ENCODE results near the gene VPS16. TPM values are rescaled to one million over a fixed set of nuclear protein-coding genes. Genes with fewer than 3 reads are reported as not detected.
"Not testable (repeated sequence)": the region's sequence is repeated elsewhere in the genome, so short reads cannot be mapped to it uniquely, and the experiment has no call there.

VPS16 gene
- total RNA-seq, 4 donors from 2014 or later = 22.1 to 44.0 (median 30.7) TPM

DNA sequence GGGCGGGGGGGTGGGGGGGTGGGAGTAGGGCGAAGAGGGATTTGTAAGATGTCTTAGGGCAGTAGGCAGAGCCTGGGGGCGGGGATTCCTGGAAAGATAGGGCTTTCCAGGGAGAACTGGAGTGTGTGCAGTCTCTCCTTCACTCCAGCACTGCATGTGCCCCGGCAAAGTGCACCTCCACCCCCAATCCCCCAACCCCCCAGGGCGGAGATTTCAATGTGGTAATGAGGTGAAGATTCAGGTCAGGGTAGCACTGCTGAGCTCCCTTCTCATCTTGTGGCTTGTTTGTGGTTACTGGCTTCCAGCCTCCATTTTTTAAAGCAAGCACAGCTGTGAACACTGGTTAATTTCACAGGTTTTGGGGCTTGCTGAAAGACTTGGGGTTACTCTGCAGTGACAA lies 18.5 kb upstream of the VPS16 start:
- ATAC-seq = no peak
- Histone ChIP-seq H3K4me3 (no peak overlapping the region), H3K9me3 (no peaks in the 10 kb centered on the region), H3K27ac (no peak overlapping the region), H3K4me1 (peaks cover 0 to 15% (median 0%) of the 10 kb centered on the region in 3 donors), H3K27me3 (peaks cover 66% of the 10 kb centered on the region), H3K36me3 (no peaks in the 10 kb centered on the region)
- 17% methylated on average over 2 of the region's 5 CpGs; no CpG with 5 or more reads in 1 of the 2 donors for WGBS, 2 donors (ENCODE audit: low coverage in 1 of 2)
- TF ChIP-seq, protein P1, sequence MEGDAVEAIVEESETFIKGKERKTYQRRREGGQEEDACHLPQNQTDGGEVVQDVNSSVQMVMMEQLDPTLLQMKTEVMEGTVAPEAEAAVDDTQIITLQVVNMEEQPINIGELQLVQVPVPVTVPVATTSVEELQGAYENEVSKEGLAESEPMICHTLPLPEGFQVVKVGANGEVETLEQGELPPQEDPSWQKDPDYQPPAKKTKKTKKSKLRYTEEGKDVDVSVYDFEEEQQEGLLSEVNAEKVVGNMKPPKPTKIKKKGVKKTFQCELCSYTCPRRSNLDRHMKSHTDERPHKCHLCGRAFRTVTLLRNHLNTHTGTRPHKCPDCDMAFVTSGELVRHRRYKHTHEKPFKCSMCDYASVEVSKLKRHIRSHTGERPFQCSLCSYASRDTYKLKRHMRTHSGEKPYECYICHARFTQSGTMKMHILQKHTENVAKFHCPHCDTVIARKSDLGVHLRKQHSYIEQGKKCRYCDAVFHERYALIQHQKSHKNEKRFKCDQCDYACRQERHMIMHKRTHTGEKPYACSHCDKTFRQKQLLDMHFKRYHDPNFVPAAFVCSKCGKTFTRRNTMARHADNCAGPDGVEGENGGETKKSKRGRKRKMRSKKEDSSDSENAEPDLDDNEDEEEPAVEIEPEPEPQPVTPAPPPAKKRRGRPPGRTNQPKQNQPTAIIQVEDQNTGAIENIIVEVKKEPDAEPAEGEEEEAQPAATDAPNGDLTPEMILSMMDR (IDR thresholded peaks at IDR 0.05) = no peak
- no peak for TF ChIP-seq EP300 (IDR thresholded peaks at IDR 0.05)

DNA sequence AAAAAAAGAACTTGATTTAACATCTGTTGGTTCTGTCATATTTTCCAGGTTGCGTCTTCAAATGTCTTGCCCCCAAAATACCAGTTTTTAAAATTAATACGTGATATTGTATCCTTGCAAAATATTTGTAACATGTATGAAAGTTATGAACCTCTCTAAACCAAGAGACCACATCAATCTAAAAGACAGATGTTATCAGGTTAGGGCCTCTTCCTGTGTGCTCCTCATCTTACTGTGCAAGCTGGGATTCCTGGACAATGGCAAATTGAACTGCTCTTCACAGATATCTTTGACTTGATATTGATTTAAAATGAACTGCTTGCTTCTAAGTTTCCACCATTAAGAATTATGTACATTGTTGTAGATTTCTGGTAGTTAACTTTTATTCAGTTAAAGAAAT lies 14.8 kb upstream of the VPS16 start:
- ATAC-seq = no peak
- Histone ChIP-seq H3K4me3 (no peak overlapping the region), H3K4me1 (peaks cover 0 to 7% (median 0%) of the 10 kb centered on the region in 3 donors), H3K9me3 (no peaks in the 10 kb centered on the region), H3K36me3 (no peaks in the 10 kb centered on the region), H3K27ac (no peak overlapping the region), H3K27me3 (peaks cover 43% of the 10 kb centered on the region)
- 80 to 94% methylated on average over 2 of the region's 2 CpGs for WGBS, 2 donors (ENCODE audit: low coverage in 1 of 2)
- TF ChIP-seq POLR2A (IDR thresholded peaks at IDR 0.05) (no peak), POLR2AphosphoS5 (IDR thresholded peaks at IDR 0.05) (no peak), EP300 (IDR thresholded peaks at IDR 0.05) (no peak)
- TF ChIP-seq, protein P1 (IDR thresholded peaks at IDR 0.05) = no peak

GRCh38 chr20:2826655-2827054 lies 13.9 kb upstream of the VPS16 start:
- no peaks in the 10 kb centered on the region for H3K36me3 ChIP-seq
- no peak for ATAC-seq
- no peaks in the 10 kb centered on the region for H3K4me1 ChIP-seq
- no peaks in the 10 kb centered on the region for H3K9me3 ChIP-seq
- no peak overlapping the region for H3K4me3 ChIP-seq
- H3K27ac ChIP-seq = no peak overlapping the region
- peaks cover 34% of the 10 kb centered on the region for H3K27me3 ChIP-seq
- WGBS, 2 donors (ENCODE audit: low coverage in 1 of 2) = 72 to 88% methylated on average over 4 of the region's 4 CpGs
- no peak for TF ChIP-seq POLR2AphosphoS5 (IDR thresholded peaks at IDR 0.05)
- no peak for TF ChIP-seq EP300 (IDR thresholded peaks at IDR 0.05)
- no peak for TF ChIP-seq POLR2A (IDR thresholded peaks at IDR 0.05)
- TF ChIP-seq, protein P1 (IDR thresholded peaks at IDR 0.05) = no peak

DNA sequence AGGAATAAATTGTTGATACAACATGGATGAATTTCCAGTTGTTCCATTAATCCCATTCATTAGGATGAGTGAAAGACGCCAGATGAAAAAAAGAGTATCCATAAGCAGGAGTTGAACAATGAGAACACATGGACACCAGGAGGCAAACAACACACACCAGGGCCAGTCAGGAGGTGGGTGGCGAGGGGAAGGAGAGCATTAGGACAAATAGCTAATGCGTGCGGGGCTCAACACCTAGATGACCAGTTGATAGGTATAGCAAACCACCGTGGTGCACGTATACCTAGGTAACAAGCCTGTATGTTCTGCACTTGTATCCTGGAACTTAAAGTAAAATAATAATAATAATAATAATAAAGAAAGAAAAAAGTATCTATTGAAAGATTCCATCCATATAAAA lies 11.2 kb upstream of the VPS16 start:
- H3K4me1 ChIP-seq = no peaks in the 10 kb centered on the region
- WGBS, 2 donors (ENCODE audit: low coverage in 1 of 2) = 59 to 64% methylated on average over 6 of the region's 6 CpGs
- H3K9me3 ChIP-seq = no peaks in the 10 kb centered on the region
- H3K36me3 ChIP-seq = peaks cover 0 to 2% of the 10 kb centered on the region in 2 donors
- no peak for ATAC-seq
- no peak overlapping the region for H3K27ac ChIP-seq
- no peak for TF ChIP-seq POLR2A (IDR thresholded peaks at IDR 0.05)
- no peak for TF ChIP-seq EP300 (IDR thresholded peaks at IDR 0.05)
- TF ChIP-seq, protein P1 (IDR thresholded peaks at IDR 0.05) = no peak
- TF ChIP-seq POLR2AphosphoS5 (IDR thresholded peaks at IDR 0.05) = no peak
- no peak overlapping the region for H3K4me3 ChIP-seq
- H3K27me3 ChIP-seq = peaks cover 27% of the 10 kb centered on the region

GRCh38 chr20:2831206-2831605 lies 9.3 kb upstream of the VPS16 start:
- Histone ChIP-seq H3K36me3 (peaks cover 0 to 20% of the 10 kb centered on the region in 2 donors), H3K27me3 (peaks cover 21% of the 10 kb centered on the region)
- not testable (repeated sequence) for H3K27ac ChIP-seq, H3K4me1 ChIP-seq, H3K9me3 ChIP-seq, ATAC-seq, H3K4me3 ChIP-seq
- 62 to 74% methylated on average over 5 to 6 of the region's 7 CpGs for WGBS, 2 donors (ENCODE audit: low coverage in 1 of 2)

Data from gastroesophageal sphincter (tissue), 4 donors.